DOHH2 (cell line): ENCODE data around the gene CBL.

Experiments
- CTCF ChIP-seq: fragments of 200-600 bp; sonication (generic); IDR thresholded peaks from one replicate; pipeline ENCODE4 v1.5.1; 2014; ENCODE audit warnings: antibody characterized with exemption, mild to moderate bottlenecking, low read depth, low read length; ENCODE audit not compliant: poor library complexity, severe bottlenecking
- EZH2phosphoT487 ChIP-seq: fragments of 200-600 bp; sonication (generic); IDR thresholded peaks from 2 replicates; pipeline ENCODE4 v1.6.1; 2017; ENCODE audit warnings: borderline replicate concordance, mild to moderate bottlenecking, antibody characterized with exemption, low read length, moderate library complexity, mixed read lengths

DNA sequence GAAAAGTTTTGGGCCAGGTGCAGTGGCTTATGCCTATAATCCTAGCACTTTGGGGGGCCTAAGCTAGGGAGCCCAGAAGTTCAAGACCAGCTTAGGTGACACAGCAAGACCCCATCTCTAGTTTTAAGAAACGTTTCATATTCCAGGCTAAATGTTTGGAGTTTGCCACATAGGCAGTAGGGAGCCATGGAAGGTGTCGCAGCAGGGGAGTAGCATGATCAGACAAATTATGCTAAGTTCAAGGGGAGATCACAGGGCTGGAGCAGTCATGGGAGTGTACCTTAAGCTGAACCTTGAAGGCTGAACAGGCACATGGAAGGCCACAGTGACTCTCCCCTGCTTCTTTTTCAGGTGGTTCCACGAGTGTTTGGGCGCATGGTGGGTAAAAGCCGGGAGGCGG is 26.8 kb upstream of the CBL start:
- TF ChIP-seq CTCF: no peak
- TF ChIP-seq EZH2phosphoT487: no peak
